ENCODE results near the gene CNTNAP2. TPM values are rescaled to one million over a fixed set of nuclear protein-coding genes. Genes with fewer than 3 reads are reported as not detected.

The CNTNAP2 gene
- total and polyA plus RNA-seq, 2 of the 8 experiments (the other 6 are each of a cell fraction or from before 2014, with no cell fraction given): 27.9 to 71.0 TPM

DNA sequence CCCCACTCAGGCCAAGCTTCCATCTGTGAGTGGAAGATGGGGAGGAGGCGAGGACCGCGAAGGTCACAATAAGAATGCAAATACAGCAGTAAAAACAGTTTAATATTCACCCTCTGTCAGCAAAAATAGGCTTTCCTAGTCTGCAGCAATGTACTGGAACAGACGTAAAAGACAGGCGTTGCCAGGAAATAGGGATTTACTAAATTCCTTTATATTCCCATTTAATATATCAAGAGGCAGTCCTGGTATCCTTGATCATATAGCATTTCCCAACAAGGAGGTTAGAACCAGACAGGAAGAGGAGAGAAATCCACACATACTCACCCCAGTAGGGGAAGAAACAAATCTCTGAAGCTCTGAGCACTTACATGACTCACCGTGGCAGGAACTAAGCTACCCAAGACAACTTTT is 1419.1 kb downstream of the CNTNAP2 start (continued):
- TF ChIP-seq CHD7 (IDR thresholded peaks at IDR 0.05; ENCODE audit: insufficient replicate concordance, low read length) (no peak), SIX5 (IDR thresholded peaks at IDR 0.05; ENCODE audit: low read depth, low read length) (no peak), CTCF (IDR thresholded peaks at IDR 0.05; ENCODE audit: control extremely low read depth in 1 of 3, insufficient read depth in 1 of 3, low read depth in 1 of 3, low read length in 3 of 3) (no peak), USF2 (IDR thresholded peaks at IDR 0.05; ENCODE audit: low read length) (no peak), NRF1 (IDR thresholded peaks at IDR 0.05; ENCODE audit: low read depth, low read length) (no peak), CBX5 (IDR thresholded peaks at IDR 0.05; ENCODE audit: low read depth, low read length) (no peak)
